Activated T-helper 2 cell treated with anti-CD3 and anti-CD28 coated beads, Interferon-gamma antibody, Interleukin-2, Interleukin-4, amounts not matched to agents 10 μg/mL and 5 μg/mL and 100 μg/mL, durations not matched to agents 14 hours and 24 hours and 36 hours (primary cell): ENCODE data around the gene LIN7B. TPM values are rescaled to one million over a fixed set of nuclear protein-coding genes. Genes with fewer than 3 reads are reported as not detected.
A peak's percentile ranks its signal among the peaks of the same experiment; 100 is the strongest.

Source experiments
- DNase-seq: peaks from one replicate; pipeline ENCODE4 v3.0.0; 2021; ENCODE audit warnings: low spot score
- H3K27ac Mint-ChIP-seq: one replicate; pipeline ENCODE4 v1.8.0; 2021; ENCODE audit warnings: mixed read lengths
- H3K27me3 Mint-ChIP-seq: one replicate; pipeline ENCODE4 v1.8.0; 2021; ENCODE audit warnings: low read depth, mixed read lengths
- H3K36me3 Mint-ChIP-seq: one replicate; pipeline ENCODE4 v1.8.0; 2021; ENCODE audit warnings: low read depth, mixed read lengths
- H3K4me1 Mint-ChIP-seq: one replicate; pipeline ENCODE4 v1.8.0; 2021; ENCODE audit warnings: low read depth, mixed read lengths
- H3K4me3 Mint-ChIP-seq: one replicate; pipeline ENCODE4 v1.8.0; 2021; ENCODE audit warnings: low read depth, mild to moderate bottlenecking, moderate library complexity, mixed read lengths
- H3K9me3 Mint-ChIP-seq: one replicate; pipeline ENCODE4 v1.8.0; 2021; ENCODE audit warnings: mixed read lengths
- intact Hi-C: fragments of 100-400 bp; cut with micrococcal nuclease; formaldehyde crosslinking; loops from one replicate; pipeline ENCODE4 v1.15.1; 2023
- total RNA-seq: library from RNA; stranded (reverse); gene quantifications from 2 replicates; pipeline ENCODE4 v1.2.3, GENCODE V29; 2022

LIN7B gene
- total RNA-seq, 1 donor from 2014 or later, result 7.7 TPM

GRCh38 chr19:49084206-49085019 lies 29.8 kb upstream of the LIN7B start:
- Mint-ChIP-seq H3K4me3 (peak overlapping the region; percentile 99), H3K27ac (peak overlapping the region; percentile 76)

GRCh38 chr19:49085020-49085867 lies 28.9 kb upstream of the LIN7B start, which contains the start of gene SNRNP70:
SNRNP70 (plus strand) TSS chr19:49085451; CDS start chr19:49086415, 964 bp downstream.
- Mint-ChIP-seq H3K27ac (peak within 1 kb of the TSS; percentile 76), H3K36me3 (peaks cover 31% of the 10 kb centered on the region), H3K9me3 (no peaks in the 10 kb centered on the region), H3K4me3 (peak within 1 kb of the TSS; percentile 99), H3K27me3 (no peaks in the 10 kb centered on the region), H3K4me1 (peaks cover 18% of the 10 kb centered on the region)
- peak; percentile 99 for DNase-seq
- intact Hi-C loops, result loop anchor here (2.0 kb wide), 1 partner anchor 34 kb away; the partner anchor contains the start of genes C19orf73 and PPFIA3

More at GRCh38 chr19:49084206-49085019, 29.8 kb upstream of the LIN7B start:
- Mint-ChIP-seq H3K27me3 (no peaks in the 10 kb centered on the region), H3K9me3 (no peaks in the 10 kb centered on the region), H3K4me1 (peaks cover 16% of the 10 kb centered on the region), H3K36me3 (peaks cover 25% of the 10 kb centered on the region)
- DNase-seq, result no peak
- intact Hi-C loops, result loop anchor here (2.0 kb wide), 1 partner anchor 34 kb away; the partner anchor contains the start of genes C19orf73 and PPFIA3

- Mint-ChIP-seq H3K4me3 (peak overlapping the region; percentile 99), H3K4me1 (peaks cover 20% of the 10 kb centered on the region), H3K9me3 (no peaks in the 10 kb centered on the region), H3K27ac (peak overlapping the region; percentile 76), H3K36me3 (peaks cover 38% of the 10 kb centered on the region), H3K27me3 (no peaks in the 10 kb centered on the region)
- intact Hi-C loops, result loop anchor here (2.0 kb wide), 1 partner anchor 33 kb away; the partner anchor contains the start of genes C19orf73 and PPFIA3
- no peak for DNase-seq
Measured at GRCh38 chr19:49085868-49086232, 28.3 kb upstream of the LIN7B start.

GRCh38 chr19:49086296-49086695 lies 27.9 kb upstream of the LIN7B start:
- peak overlapping the region; percentile 76 for H3K27ac Mint-ChIP-seq
- no peaks in the 10 kb centered on the region for H3K9me3 Mint-ChIP-seq
- DNase-seq, result no peak
- intact Hi-C loops, result no loop called here
- H3K27me3 Mint-ChIP-seq, result no peaks in the 10 kb centered on the region
- H3K36me3 Mint-ChIP-seq, result peaks cover 41% of the 10 kb centered on the region
- peaks cover 21% of the 10 kb centered on the region for H3K4me1 Mint-ChIP-seq
- peak overlapping the region; percentile 99 for H3K4me3 Mint-ChIP-seq

GRCh38 chr19:49091391-49092038 lies 22.7 kb upstream of the LIN7B start:
- no peaks in the 10 kb centered on the region for H3K9me3 Mint-ChIP-seq

GRCh38 chr19:49092686-49093085 lies 21.5 kb upstream of the LIN7B start:
- Mint-ChIP-seq H3K27ac (no peak overlapping the region), H3K4me1 (peaks cover 15% of the 10 kb centered on the region), H3K4me3 (no peak overlapping the region), H3K36me3 (peaks cover 70% of the 10 kb centered on the region), H3K9me3 (no peaks in the 10 kb centered on the region), H3K27me3 (no peaks in the 10 kb centered on the region)
- no peak for DNase-seq
- intact Hi-C loops, result no loop called here

More at GRCh38 chr19:49091391-49092038, 22.7 kb upstream of the LIN7B start:
- no peak for DNase-seq
- intact Hi-C loops, result no loop called here
- Mint-ChIP-seq H3K4me3 (no peak overlapping the region), H3K36me3 (peaks cover 69% of the 10 kb centered on the region), H3K27me3 (no peaks in the 10 kb centered on the region), H3K4me1 (peaks cover 21% of the 10 kb centered on the region), H3K27ac (peak overlapping the region; percentile 59)

- intact Hi-C loops, result loop anchor here (5.0 kb wide), 2 partner anchors 53 to 103 kb away; no protein-coding TSS in a partner anchor
- peaks cover 13% of the 10 kb centered on the region for H3K4me1 Mint-ChIP-seq
Measured at GRCh38 chr19:49094505-49095482, 19.4 kb upstream of the LIN7B start.

GRCh38 chr19:49097453-49098288 lies 16.5 kb upstream of the LIN7B start:
- H3K36me3 Mint-ChIP-seq, result peaks cover 75% of the 10 kb centered on the region
- no peak overlapping the region for H3K4me3 Mint-ChIP-seq
- no peaks in the 10 kb centered on the region for H3K27me3 Mint-ChIP-seq
- intact Hi-C loops, result loop anchor here (5.0 kb wide), 2 partner anchors 50 to 100 kb away; no protein-coding TSS in a partner anchor
- H3K27ac Mint-ChIP-seq, result no peak overlapping the region
- H3K9me3 Mint-ChIP-seq, result no peaks in the 10 kb centered on the region
- DNase-seq, result peak; percentile 69
- peaks cover 1% of the 10 kb centered on the region for H3K4me1 Mint-ChIP-seq

More at GRCh38 chr19:49094505-49095482, 19.4 kb upstream of the LIN7B start:
- no peaks in the 10 kb centered on the region for H3K9me3 Mint-ChIP-seq
- no peak overlapping the region for H3K27ac Mint-ChIP-seq
- peaks cover 81% of the 10 kb centered on the region for H3K36me3 Mint-ChIP-seq
- no peak for DNase-seq
- no peaks in the 10 kb centered on the region for H3K27me3 Mint-ChIP-seq
- H3K4me3 Mint-ChIP-seq, result no peak overlapping the region

- DNase-seq, result no peak
- intact Hi-C loops, result loop anchor here (5.0 kb wide), 2 partner anchors 49 to 99 kb away; no protein-coding TSS in a partner anchor
- Mint-ChIP-seq H3K36me3 (peaks cover 79% of the 10 kb centered on the region), H3K27ac (no peak overlapping the region), H3K4me1 (peaks cover 1% of the 10 kb centered on the region), H3K27me3 (no peaks in the 10 kb centered on the region), H3K4me3 (no peak overlapping the region), H3K9me3 (no peaks in the 10 kb centered on the region)
Measured at GRCh38 chr19:49098795-49099194, 15.4 kb upstream of the LIN7B start.

GRCh38 chr19:49101160-49101559 lies 13.0 kb upstream of the LIN7B start:
- Mint-ChIP-seq H3K9me3 (no peaks in the 10 kb centered on the region), H3K4me1 (peaks cover 1% of the 10 kb centered on the region), H3K4me3 (no peak overlapping the region), H3K36me3 (peaks cover 83% of the 10 kb centered on the region), H3K27ac (no peak overlapping the region), H3K27me3 (no peaks in the 10 kb centered on the region)
- DNase-seq, result no peak
- intact Hi-C loops, result no loop called here

GRCh38 chr19:49102303-49102702 lies 11.9 kb upstream of the LIN7B start:
- Mint-ChIP-seq H3K27ac (no peak overlapping the region), H3K4me3 (no peak overlapping the region), H3K9me3 (no peaks in the 10 kb centered on the region), H3K4me1 (peaks cover 1% of the 10 kb centered on the region), H3K27me3 (no peaks in the 10 kb centered on the region), H3K36me3 (peaks cover 87% of the 10 kb centered on the region)
- DNase-seq, result no peak
- intact Hi-C loops, result no loop called here
